Activated naive CD4-positive, alpha-beta T cell (primary cell): ENCODE measurements around the gene RRAS2.

Experiments used
- DNase-seq, 4 experiments: peaks; one replicate each; lab custom pipeline; 2025; lab: John Stamatoyannopoulos, UW

Gene RRAS2

GRCh38 chr11:14336507-14337503 lies 22.2 kb downstream of the RRAS2 start:
- no peak for DNase-seq

GRCh38 chr11:14335712-14336111 lies 23.3 kb downstream of the RRAS2 start:
- DNase-seq, result no peak

- DNase-seq, result no peak
Measured at GRCh38 chr11:14334893-14335292, 24.1 kb downstream of the RRAS2 start.

- DNase-seq, result no peak
Measured at GRCh38 chr11:14334192-14334591, 24.8 kb downstream of the RRAS2 start.

GRCh38 chr11:14331476-14332136 lies 27.4 kb downstream of the RRAS2 start:
- no peak for DNase-seq

GRCh38 chr11:14330881-14331280 lies 28.1 kb downstream of the RRAS2 start:
- DNase-seq, result no peak

GRCh38 chr11:14329702-14330101 lies 29.3 kb downstream of the RRAS2 start:
- no peak for DNase-seq

GRCh38 chr11:14327116-14327515 lies 31.9 kb downstream of the RRAS2 start:
- DNase-seq, result no peak

- no peak for DNase-seq
Measured at GRCh38 chr11:14323118-14323676, 35.8 kb downstream of the RRAS2 start.

GRCh38 chr11:14322510-14322909 lies 36.5 kb downstream of the RRAS2 start:
- DNase-seq, result no peak

GRCh38 chr11:14320020-14320419 lies 39.0 kb downstream of the RRAS2 start:
- DNase-seq, result no peak

GRCh38 chr11:14318581-14318981 lies 40.4 kb downstream of the RRAS2 start:
- no peak for DNase-seq

GRCh38 chr11:14317659-14318325 lies 41.2 kb downstream of the RRAS2 start:
- no peak for DNase-seq

- DNase-seq, result no peak
Measured at GRCh38 chr11:14315130-14315529, 43.9 kb downstream of the RRAS2 start.

- no peak for DNase-seq
Measured at GRCh38 chr11:14314127-14314526, 44.9 kb downstream of the RRAS2 start.

- no peak for DNase-seq
Measured at GRCh38 chr11:14312736-14313438, 46.1 kb downstream of the RRAS2 start.

- DNase-seq, result no peak
Measured at GRCh38 chr11:14310679-14311078, 48.3 kb downstream of the RRAS2 start.

- DNase-seq, result no peak
Measured at GRCh38 chr11:14309425-14310192, 49.4 kb downstream of the RRAS2 start.

GRCh38 chr11:14308897-14309387 lies 50.0 kb downstream of the RRAS2 start:
- no peak for DNase-seq

- DNase-seq, result no peak
Measured at GRCh38 chr11:14308114-14308896, 50.7 kb downstream of the RRAS2 start.
